HEK293 (cell line): Measurements from ENCODE around the gene NLRP11.

ENCODE experiments used
- HIC1 ChIP-seq: fragments of 450-650 bp; formaldehyde crosslinking; IDR thresholded peaks from 2 replicates; pipeline ENCODE4 v1.5.1; 2016; ENCODE audit warnings: missing biosample characterization, missing genetic modification characterization
- ZBTB1 ChIP-seq: fragments of 450-650 bp; formaldehyde crosslinking; IDR thresholded peaks from 2 replicates; pipeline ENCODE4 v1.5.1; 2016; ENCODE audit warnings: missing biosample characterization, missing genetic modification characterization
- ZBTB7A ChIP-seq: fragments of 450-650 bp; formaldehyde crosslinking; IDR thresholded peaks from 2 replicates; pipeline ENCODE4 v1.5.1; 2016; ENCODE audit warnings: low read depth, missing biosample characterization, missing genetic modification characterization
- ZFP41 ChIP-seq: fragments of 450-650 bp; formaldehyde crosslinking; IDR thresholded peaks from 2 replicates; pipeline ENCODE4 v1.5.1; 2016; ENCODE audit warnings: missing biosample characterization, missing genetic modification characterization, borderline replicate concordance
- ZNF10 ChIP-seq: fragments of 450-650 bp; formaldehyde crosslinking; IDR thresholded peaks from 2 replicates; pipeline ENCODE4 v1.5.1; 2017; ENCODE audit warnings: missing biosample characterization, missing genetic modification characterization
- ZNF140 ChIP-seq: fragments of 450-650 bp; formaldehyde crosslinking; IDR thresholded peaks from 2 replicates; pipeline ENCODE4 v1.5.1; 2016; ENCODE audit warnings: missing biosample characterization, missing genetic modification characterization
- ZNF169 ChIP-seq: fragments of 450-650 bp; formaldehyde crosslinking; IDR thresholded peaks from 2 replicates; pipeline ENCODE4 v1.5.1; 2016; ENCODE audit warnings: missing biosample characterization, missing genetic modification characterization
- ZNF24 ChIP-seq: fragments of 450-650 bp; formaldehyde crosslinking; IDR thresholded peaks from 2 replicates; pipeline ENCODE4 v1.5.1; 2016; ENCODE audit warnings: missing biosample characterization, missing genetic modification characterization
- ZNF335 ChIP-seq: fragments of 450-650 bp; formaldehyde crosslinking; conservative IDR thresholded peaks from 2 replicates; pipeline ENCODE4 v1.5.1; 2016; ENCODE audit warnings: missing biosample characterization, missing genetic modification characterization
- TF ChIP-seq, protein P1 (sequence below): fragments of 450-650 bp; formaldehyde crosslinking; IDR thresholded peaks from 2 replicates; pipeline ENCODE4 v1.5.1; 2016; ENCODE audit warnings: missing biosample characterization, missing genetic modification characterization
- TF ChIP-seq, protein P2 (sequence below): fragments of 450-650 bp; formaldehyde crosslinking; IDR thresholded peaks from 2 replicates; pipeline ENCODE4 v1.5.1; 2016; ENCODE audit warnings: missing biosample characterization, missing genetic modification characterization

DNA sequence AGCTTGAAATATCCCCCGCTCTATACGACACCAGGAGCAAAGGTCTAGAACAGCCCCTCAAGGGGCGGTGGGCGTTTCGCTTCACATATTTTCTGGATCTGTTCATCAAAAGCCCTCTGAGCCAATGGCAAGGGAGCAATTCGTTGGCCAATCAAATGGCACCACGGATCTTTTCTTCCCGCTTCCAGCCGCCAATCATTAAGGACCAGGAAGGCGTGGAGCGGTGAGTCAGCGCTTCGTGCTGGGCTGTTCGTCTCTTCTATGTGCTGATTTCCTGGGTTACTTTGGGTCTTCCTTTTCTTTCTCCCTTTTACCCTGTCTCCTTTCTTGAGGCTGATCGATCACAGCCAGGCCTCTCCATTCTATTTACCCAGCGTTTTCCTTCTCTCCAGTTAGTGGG lies 4.5 kb upstream of the NLRP11 start, which contains the start of gene NLRP4:
- TF ChIP-seq, protein P1, sequence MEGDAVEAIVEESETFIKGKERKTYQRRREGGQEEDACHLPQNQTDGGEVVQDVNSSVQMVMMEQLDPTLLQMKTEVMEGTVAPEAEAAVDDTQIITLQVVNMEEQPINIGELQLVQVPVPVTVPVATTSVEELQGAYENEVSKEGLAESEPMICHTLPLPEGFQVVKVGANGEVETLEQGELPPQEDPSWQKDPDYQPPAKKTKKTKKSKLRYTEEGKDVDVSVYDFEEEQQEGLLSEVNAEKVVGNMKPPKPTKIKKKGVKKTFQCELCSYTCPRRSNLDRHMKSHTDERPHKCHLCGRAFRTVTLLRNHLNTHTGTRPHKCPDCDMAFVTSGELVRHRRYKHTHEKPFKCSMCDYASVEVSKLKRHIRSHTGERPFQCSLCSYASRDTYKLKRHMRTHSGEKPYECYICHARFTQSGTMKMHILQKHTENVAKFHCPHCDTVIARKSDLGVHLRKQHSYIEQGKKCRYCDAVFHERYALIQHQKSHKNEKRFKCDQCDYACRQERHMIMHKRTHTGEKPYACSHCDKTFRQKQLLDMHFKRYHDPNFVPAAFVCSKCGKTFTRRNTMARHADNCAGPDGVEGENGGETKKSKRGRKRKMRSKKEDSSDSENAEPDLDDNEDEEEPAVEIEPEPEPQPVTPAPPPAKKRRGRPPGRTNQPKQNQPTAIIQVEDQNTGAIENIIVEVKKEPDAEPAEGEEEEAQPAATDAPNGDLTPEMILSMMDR = no peak
- no peak for TF ChIP-seq HIC1
- no peak for TF ChIP-seq ZFP41
- no peak for TF ChIP-seq ZNF24 (tag by site-specific recombination)
- no peak for TF ChIP-seq ZNF10
- no peak for TF ChIP-seq ZNF140
- TF ChIP-seq, protein P2, sequence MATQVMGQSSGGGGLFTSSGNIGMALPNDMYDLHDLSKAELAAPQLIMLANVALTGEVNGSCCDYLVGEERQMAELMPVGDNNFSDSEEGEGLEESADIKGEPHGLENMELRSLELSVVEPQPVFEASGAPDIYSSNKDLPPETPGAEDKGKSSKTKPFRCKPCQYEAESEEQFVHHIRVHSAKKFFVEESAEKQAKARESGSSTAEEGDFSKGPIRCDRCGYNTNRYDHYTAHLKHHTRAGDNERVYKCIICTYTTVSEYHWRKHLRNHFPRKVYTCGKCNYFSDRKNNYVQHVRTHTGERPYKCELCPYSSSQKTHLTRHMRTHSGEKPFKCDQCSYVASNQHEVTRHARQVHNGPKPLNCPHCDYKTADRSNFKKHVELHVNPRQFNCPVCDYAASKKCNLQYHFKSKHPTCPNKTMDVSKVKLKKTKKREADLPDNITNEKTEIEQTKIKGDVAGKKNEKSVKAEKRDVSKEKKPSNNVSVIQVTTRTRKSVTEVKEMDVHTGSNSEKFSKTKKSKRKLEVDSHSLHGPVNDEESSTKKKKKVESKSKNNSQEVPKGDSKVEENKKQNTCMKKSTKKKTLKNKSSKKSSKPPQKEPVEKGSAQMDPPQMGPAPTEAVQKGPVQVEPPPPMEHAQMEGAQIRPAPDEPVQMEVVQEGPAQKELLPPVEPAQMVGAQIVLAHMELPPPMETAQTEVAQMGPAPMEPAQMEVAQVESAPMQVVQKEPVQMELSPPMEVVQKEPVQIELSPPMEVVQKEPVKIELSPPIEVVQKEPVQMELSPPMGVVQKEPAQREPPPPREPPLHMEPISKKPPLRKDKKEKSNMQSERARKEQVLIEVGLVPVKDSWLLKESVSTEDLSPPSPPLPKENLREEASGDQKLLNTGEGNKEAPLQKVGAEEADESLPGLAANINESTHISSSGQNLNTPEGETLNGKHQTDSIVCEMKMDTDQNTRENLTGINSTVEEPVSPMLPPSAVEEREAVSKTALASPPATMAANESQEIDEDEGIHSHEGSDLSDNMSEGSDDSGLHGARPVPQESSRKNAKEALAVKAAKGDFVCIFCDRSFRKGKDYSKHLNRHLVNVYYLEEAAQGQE (tag by site-specific recombination) = no peak
- TF ChIP-seq ZNF335 (tag by site-specific recombination) = no peak
- no peak for TF ChIP-seq ZBTB7A (tag by site-specific recombination)
- no peak for TF ChIP-seq ZNF169 (tag by site-specific recombination)
- no peak for TF ChIP-seq ZBTB1 (tag by site-specific recombination)
